ENCODE results near the gene DIAPH3. TPM values are rescaled to one million over a fixed set of nuclear protein-coding genes. Genes with fewer than 3 reads are reported as not detected.

The DIAPH3 gene
- polyA plus RNA-seq, 4 donors: 10.5 to 16.6 (median 15.3) TPM

DNA sequence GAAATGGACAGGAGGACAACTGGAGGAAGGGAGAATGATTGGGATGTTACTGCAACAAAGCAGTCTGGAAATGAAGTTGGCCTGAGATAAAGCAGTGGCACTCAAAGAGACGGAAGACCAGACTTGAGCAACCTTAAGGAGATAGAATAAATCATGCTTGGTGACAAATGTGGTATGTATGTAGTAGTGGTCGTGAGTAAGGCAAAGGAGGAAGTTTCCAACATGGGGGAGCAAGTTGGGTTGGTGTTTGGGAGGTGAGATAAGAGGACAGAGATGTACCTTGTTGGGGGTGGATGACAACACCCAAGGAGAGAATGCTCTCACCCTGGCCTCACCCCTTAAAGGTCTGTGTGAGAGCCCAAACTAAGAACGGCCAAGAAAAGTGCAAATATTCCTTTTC is 420.5 kb downstream of the DIAPH3 start:
- DNase-seq (ENCODE audit: low read depth in 4 of 4, low spot score in 3 of 4): no peak

DNA sequence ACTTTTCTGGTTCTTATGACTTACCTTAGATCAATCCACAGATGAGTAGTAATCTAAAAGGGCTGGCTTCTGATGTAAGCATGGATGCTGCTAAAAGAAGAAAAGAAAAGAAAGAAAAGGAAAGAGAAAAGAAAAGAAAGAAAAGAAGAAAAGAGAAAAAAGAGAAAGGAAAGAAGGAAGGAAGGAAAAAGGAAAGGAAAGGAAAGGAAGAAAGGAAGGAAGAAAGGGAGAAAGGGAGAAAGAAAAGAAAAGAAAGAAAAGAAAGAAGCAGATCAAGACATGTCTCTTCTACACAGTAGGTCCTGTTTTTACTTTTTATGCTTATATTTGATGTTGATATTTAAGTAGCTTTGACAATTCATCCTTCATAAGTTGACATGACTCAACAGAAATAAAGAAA is 421.3 kb downstream of the DIAPH3 start:
- no peak for DNase-seq (ENCODE audit: low read depth in 4 of 4, low spot score in 3 of 4)

DNA sequence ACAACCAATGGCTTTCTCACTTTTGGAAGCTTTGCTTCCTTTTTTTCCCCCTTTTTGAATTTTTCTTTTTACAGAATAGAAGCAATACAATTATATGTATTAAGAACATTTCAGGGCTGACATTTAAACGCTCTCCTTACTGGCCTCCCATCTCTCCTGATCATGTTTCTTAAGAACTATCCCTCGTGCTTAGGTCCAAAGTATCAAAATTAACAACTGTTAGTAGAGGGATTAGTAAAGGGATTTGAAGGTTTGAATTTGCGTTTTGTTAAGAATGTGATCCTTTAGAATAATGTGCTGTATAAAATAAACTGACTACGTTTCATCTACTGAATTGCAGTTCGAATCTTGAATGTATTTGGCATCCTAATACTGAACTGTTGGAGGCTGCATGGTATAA is 424.8 kb downstream of the DIAPH3 start:
- DNase-seq (ENCODE audit: low read depth in 4 of 4, low spot score in 3 of 4): no peak

DNA sequence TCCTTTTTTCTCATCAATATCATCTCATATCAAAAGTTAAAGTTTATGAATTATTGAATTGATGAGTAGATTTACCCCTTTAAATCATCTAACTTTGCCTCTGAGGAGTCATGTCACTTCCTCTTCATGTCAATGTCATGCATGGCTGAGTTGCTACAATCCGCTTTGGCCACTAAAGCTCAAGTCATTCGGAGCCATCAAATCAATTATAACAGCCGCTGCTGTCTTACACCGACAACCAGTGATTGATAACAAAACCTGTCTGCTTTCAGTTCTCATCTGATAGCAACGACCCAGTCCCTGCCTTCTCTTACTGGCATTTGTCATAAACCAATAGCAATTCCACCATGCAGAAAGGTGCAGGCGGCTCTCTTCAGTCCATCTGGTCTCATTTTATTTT is 429.3 kb downstream of the DIAPH3 start:
- DNase-seq (ENCODE audit: low read depth in 4 of 4, low spot score in 3 of 4): no peak

DNA sequence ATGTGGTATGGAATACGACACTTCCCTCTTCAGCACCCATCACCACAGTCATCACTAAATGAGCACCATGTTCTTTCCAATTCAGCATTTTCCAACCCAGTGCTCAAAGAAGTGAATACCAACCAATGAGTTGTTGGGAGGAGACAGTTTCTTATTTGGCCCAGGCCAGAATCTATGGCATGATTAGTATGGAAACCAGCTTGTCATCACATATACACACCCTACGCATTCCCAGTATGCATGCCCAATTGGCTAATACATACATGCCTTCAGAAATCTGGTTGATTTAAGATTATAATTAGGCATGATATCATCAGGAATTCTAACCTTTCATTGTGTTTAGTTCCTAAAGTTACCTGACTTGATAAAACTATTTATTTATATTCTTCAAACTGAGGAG is 430.0 kb downstream of the DIAPH3 start:
- DNase-seq (ENCODE audit: low read depth in 4 of 4, low spot score in 3 of 4): no peak

DNA sequence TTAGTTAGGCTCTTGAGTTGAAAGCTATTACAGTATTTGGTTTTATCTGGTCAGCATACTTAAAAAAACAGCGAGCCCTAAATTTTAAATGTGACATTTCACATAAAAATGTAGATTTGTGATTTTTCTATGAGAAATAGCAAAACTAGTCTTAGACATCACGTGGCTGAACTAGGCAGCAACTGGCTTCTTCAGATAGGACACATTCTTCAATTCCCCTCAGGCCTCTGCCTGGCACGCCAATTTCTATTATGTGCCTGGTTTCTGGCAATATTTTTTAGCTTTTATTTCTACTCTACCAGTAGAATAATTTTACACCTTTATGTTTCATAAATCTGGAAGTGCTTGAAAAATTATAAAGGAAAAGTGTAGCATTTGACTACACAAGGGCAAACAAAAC is 433.7 kb downstream of the DIAPH3 start:
- DNase-seq (ENCODE audit: low read depth in 4 of 4, low spot score in 3 of 4): no peak

DNA sequence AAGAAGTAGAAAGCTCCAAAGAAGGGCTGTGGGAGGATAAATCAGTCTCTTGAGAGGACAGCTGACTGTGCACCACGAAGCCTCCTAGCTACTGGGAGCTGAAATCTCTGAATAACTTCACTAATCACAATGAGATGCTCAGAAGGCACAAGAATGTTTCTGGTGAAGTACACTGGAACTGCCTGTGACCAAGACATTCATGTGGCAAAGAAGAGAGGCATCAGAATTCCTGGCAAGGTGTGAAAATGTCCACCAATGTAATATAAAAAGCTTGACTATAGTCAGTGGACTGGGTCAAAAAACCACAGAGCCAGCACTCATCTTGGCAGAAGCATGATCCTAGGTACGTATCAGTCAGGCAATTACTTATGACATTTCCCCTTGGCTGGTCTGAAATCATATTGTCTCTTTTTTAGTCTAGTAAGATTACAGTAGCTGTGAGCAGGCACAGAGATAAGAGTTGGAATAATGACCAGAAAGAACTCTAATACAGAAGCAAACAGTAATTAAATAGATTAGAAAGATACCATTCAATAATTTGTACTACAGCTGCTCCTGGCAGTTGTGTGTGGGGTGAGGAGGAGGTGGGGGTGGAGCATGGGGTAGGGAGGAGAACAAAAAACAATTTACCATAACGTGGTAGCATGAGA is 434.7 kb downstream of the DIAPH3 start:
- DNase-seq (ENCODE audit: low read depth in 4 of 4, low spot score in 3 of 4): no peak

DNA sequence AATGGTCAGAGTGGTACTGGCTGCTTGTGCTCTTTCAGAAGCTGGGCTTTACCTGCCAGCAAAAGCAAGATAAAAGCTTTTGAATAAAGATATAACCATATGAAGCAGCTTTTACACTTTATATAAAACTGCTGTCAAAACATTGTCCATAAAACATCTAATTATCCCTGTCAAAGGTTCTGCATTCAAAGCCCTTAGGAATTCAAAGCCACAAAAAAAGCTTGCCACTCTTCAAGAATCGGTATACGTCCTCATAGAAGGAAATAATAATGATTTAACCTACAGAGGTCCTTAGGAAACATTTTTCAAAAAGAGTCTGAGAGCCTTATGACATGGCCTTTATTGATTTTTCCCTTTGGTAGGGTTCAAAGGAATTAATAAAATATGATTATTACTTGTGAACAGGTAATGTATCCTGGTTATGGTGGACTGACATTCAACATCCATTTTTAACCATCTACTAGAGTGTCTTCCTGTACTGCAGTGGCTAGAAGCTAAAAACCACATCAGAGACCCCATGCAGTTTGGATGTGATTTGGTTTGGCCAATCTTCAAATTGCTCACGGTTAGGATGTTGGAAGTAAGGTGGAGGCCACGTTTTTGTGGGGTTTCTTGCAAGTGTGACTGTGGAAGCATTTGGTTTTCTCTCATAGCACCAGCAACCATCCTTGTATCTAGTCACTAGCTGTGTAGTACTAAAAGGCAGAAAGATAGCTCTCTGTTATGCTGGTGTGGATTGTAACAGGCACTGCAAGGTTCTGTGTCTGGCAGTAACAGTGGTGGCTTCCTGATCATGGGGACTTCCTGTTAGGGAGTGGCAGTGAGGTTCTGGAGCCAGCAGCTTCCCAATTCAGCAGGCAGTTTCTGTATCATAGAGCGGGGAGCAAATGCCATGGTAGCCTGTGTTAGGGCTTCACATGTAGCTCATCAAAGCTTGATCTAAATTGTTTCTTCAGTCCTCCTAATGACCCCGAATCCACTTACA is 441.5 kb downstream of the DIAPH3 start:
- no peak for DNase-seq (ENCODE audit: low read depth in 4 of 4, low spot score in 3 of 4)

DNA sequence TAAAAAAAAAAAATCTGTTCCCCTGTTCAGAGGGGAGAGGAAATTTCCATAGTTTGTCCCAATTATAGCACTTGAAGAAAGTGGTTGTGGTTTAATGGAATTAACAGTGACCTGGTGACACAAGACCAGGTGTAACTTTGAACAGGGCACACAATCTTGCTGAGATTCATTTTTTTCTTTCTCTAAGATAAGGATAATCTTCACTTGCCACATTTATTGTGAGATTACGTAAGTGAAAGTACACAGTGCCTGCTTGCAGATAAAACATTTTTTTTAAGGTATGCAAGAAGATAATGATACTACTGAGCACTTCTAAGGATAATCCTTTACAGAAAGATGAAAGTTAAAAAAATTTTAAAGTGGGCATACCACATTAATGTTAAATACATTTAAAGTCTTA is 448.1 kb downstream of the DIAPH3 start:
- no peak for DNase-seq (ENCODE audit: low read depth in 4 of 4, low spot score in 3 of 4)

DNA sequence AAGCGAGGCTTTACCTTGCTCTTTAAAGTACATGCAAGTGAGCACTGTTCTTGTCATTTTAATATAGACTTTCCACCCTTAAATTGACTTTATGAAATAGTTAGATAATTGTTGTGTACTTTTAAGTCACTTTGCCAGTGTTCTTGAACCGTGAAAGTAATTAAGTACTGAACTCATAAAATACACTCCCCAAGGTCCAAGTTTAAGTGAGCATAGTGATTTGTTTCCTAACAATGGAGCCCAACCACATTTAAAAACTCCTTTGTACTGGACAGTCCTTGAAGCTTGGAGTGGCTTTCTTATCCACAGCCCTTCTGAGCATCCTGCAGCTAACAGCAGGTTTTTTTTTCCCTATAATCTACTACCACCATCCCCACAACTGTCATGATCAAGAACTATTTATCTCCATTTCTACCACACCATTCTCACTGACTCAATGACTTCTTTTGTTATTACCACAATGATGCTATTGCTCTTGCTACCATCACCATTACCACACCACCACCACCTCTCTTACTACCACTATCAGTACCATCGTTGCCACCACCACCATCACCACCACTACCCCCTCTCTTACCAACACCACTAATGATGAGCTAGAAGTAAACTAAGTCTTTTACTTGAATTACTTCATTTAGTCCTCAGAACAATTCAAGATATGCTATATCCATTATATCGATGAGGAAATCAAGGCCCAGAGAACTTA is 452.6 kb downstream of the DIAPH3 start:
- DNase-seq (ENCODE audit: low read depth in 4 of 4, low spot score in 3 of 4): peak in 3 of 4 donors; percentile 18 to 33 (median 31)

DNA sequence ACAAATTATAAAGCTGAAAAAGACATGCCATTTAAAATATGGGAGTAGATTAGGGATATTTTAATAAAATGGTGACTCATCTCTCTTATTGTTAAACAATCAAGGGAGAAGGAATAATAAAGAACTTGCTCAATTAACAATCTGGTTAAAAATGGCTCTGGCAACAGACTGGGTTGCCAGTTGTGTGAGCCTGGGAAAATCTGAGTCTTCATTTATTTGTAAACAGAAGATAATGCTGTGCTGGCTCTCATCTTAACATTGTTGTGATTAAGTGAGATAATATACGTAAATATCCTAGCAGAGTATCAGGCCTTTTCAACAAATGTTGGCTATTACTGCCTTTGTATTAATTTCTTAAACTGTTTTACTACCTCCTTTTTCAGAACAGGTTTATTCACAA is 453.3 kb downstream of the DIAPH3 start:
- no peak for DNase-seq (ENCODE audit: low read depth in 4 of 4, low spot score in 3 of 4)

DNA sequence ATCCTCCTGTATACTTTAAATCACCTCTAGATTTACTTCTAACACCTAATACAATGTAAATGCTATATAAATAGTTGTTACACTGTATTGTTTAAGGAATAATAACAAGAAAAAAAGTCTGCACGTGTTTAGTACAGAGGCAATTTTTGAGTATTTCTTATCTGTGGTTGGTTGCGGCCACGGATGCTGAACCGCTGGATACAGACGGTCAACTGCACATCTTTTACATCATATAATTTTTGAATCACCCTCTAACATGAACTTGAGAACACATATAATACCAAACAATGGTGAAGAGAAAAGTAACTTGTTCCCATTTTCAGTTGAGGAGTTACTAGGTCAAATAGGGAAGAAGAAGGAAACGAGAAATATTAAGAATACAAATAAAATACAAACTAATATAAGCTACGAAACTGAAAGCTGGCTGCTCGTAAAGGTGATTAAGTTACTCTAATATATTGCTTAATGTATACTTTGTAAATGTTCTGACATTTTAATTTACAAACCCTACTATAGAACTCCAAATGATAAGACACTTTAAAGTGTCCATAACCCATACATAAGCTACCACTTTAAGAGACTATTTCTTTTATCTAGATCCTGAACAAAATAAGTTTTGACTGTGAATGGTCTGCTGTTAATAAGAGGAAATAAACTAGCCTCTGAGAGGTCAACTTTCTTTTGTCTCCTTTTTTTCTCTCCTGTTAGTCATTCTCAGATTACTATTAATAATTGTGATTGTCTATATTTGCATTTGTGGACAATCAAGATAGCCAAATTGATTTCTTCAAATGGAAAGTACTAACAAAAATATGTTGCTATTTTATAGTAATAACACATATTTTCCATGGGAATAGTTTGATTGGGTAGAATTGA is 457.4 kb downstream of the DIAPH3 start:
- no peak for DNase-seq (ENCODE audit: low read depth in 4 of 4, low spot score in 3 of 4)

DNA sequence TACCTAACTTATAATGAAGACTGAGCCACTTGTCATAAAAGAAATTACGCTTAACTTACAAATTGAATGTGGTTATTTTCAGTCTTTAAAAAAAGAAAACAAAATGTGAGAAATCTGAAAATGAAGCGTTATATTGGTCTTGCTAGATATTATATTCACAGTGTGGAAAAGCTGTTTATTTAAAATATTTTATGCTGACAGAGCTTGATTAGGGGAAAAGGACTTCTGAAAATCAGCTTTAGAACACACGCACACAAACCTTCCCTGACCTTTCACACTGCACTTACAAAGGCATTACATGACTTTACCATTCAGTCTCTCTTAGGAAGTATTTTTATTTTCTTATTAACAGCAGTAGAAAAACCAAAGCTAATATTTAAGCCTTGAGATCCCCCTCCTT is 461.5 kb downstream of the DIAPH3 start:
- DNase-seq (ENCODE audit: low read depth in 4 of 4, low spot score in 3 of 4): no peak

DNA sequence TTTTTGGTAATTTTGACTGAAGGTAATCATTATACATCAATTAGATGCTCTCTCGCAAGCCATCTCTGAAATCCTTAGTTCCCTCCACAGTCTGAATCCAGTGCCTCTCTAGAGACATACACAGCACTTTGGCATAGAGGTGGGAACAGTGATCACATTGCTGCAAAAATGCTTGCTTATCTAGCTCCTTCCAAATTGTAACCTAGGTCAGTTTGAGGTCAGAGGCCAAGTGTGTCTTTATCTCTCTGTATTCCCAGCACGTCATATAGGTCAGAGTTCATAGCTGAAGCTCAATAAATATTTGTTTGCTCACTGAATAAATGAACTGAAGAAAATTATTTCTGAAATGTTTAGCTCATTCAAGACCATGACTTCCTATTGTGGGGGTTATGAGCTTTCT is 462.5 kb downstream of the DIAPH3 start:
- no peak for DNase-seq (ENCODE audit: low read depth in 4 of 4, low spot score in 3 of 4)

DNA sequence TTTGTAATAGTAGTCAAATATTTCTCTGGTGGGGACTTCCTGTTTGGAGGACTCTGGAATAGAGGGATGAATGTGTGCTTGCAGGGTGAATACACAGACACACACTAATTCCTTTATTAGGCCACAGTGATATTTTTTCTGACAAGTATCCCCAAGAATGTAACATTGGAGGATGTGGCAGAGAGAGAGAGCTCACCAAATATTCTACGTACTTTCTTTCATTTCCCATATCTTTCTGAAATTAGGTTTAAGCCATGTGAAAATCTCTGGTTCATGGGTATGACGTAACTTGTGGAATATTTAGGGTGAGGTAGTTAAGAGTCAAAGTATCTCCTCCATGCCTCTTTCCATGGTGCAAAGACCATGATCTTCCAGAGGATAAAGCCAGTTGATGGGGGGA is 463.4 kb downstream of the DIAPH3 start:
- DNase-seq (ENCODE audit: low read depth in 4 of 4, low spot score in 3 of 4): no peak

DNA sequence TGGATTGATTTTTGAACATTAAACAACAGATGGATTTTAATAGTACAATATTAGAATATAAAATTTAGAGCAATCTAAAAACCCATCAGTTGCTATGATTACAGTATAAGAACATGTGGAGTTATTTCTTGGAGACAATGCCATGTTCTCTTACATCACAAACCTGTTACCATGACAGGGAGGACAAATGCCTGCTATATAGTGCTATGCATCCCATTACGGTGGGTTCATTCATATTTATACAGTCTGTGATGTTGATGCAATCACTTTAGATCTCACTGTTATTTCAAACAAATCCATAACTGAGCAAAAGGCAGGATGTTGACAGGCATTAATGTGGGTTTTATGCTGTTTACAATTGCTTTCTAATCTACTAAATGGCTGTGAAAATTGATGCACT is 467.5 kb downstream of the DIAPH3 start:
- no peak for DNase-seq (ENCODE audit: low read depth in 4 of 4, low spot score in 3 of 4)

DNA sequence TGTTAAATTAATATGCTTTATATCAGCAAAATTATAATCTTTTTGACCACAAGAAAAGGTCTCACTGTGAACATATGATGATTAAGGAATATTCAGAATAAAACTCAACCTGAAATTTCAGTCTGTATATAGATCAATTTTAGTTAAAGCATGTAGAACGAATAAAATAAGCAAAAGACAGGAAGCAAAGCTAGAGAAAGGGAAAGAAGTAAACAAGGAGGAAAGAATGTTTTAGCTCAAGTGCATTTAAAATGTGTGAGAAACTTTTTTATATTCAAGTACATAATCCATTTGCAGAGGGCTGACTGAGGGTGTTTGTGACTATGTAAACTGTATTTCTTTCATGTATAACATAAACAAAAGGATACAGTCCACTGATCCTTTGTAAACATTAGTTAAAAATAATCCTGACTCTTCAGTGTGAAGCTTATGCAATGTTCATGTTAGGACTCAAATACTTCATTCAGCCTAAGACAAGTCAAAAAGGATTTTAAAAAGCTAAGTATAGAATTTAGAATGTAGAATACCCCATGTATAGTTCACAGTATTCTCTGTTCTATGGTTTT is 472.1 kb downstream of the DIAPH3 start:
- DNase-seq (ENCODE audit: low read depth in 4 of 4, low spot score in 3 of 4): no peak

DNA sequence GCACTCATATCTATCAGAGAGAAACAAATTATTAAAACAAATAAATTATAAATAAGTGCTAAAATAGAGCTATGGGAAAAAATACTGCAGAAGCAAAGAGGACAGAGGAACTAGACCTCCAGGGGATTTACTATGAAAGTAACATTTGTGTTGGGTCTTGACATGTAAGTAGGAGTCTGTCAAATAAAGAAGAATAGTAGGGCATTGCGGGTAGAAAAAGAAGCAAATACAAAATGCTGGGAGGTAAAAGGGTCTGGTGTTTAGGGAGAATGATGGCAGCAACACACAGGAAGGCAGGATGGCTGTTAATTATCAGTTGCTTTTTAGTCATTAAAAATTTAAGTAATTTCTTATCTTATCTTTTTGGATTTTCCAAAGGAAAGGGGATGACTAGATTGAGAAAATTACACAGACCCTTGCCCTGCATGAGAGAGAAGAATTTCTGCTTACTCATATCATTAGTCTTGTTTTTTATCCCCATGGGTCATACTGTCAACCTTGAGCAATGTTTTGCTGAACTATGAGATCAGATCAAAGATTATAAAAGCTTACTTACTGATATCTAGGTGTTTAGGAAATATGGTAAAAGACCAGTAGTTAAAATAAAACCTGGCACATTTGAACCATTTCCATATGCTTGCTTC is 472.7 kb downstream of the DIAPH3 start:
- DNase-seq (ENCODE audit: low read depth in 4 of 4, low spot score in 3 of 4): no peak

DNA sequence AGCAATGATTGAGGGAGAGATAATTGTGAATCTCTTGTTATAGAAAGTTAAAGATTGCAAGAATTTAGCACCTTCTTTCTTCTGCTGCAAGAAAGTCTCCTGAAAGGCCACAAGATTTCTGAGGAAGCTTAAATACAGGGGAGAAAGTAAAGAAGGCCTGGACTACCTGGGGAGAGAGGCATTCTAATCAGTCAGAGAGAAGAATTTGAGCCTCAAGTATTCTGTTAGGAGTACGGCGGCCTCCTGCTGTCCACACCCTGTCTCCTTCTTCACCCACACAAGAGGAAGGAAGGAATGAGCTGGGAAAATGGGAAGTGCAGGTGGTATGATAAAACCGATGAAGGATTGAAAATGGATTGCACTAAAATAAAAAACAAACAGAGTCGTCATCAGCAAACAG is 474.7 kb downstream of the DIAPH3 start:
- DNase-seq (ENCODE audit: low read depth in 4 of 4, low spot score in 3 of 4): no peak

All from left renal pelvis (tissue), 4 donors.